ENCODE results near the gene ABHD15.

ABHD15 gene

DNA sequence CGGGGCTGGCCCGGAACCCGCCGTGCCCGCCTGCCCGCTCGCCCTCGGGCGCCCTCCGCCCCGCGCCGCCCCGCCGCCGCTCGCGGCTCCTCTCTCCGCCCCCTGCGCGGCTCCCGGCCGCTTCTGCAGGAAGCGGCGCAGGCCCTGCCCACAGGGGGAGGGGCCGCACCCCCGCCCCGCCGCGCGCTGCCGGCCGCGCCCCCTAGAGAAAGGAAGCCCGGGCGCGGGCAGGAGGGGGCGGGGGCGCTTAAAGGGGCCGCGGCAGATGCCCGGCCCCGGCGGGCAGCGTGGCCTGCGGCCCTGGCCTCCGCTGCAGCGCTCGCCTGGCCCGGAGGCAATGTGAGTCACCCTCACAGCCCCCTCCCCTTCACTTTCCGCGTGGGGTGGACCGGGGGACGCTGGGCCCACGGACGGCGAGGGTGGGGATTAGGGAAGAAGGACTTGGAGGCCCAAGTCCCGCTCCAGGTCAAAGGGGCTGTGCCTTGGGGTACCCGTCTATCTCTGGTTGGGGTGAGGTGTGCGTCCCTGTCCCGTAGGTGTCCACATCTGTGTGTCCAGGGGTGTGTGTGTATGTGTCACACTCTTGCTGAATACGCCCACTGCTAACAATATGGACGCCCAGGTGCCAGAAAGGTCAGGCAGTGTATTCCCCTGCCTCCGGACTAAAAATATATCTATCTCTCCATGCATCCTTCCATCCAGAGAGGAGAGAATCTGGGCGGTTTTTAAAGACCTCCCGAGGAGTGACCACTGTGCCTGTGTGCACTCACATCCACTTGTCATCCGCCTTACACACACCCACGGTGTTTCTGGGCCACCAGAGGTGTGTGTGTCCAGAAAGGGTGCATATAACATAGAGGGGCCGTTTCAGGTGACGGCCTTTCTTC, 22.9 kb upstream of the ABHD15 start, which contains the start of gene GIT1:
Gene GIT1 (minus strand): TSS at position 125 of the 887 bp plus-strand sequence. CDS start 270 bp downstream, outside the sequence.
- Histone ChIP-seq H3K79me1 (ENCODE audit: low read length) (peaks cover 7% of the 10 kb centered on the region), H2BK5ac (ENCODE audit: low read depth, low read length, poor library complexity) (no peak within 1 kb of the TSS), H3K14ac (ENCODE audit: low read length) (peak within 1 kb of the TSS; percentile 69), H2AFZ (ENCODE audit: insufficient read depth, low read length, poor library complexity) (peak within 1 kb of the TSS; percentile 86), H3K36me3 (ENCODE audit: control insufficient read depth in 1 of 2, insufficient read depth in 2 of 2, low read length in 2 of 2) (no peaks in the 10 kb centered on the region), H3K9me3 (ENCODE audit: insufficient read depth, low read depth, low read length) (no peaks in the 10 kb centered on the region), H3K79me2 (ENCODE audit: control insufficient read depth, insufficient read depth, low read length, poor library complexity) (peaks cover 9% of the 10 kb centered on the region), H3K27me3 (ENCODE audit: insufficient read depth, low read length) (peaks cover 9% of the 10 kb centered on the region), H3K18ac (ENCODE audit: low read length) (peak within 1 kb of the TSS; percentile 87), H2BK120ac (ENCODE audit: insufficient read depth, low read length, poor library complexity) (peak within 1 kb of the TSS; percentile 52), H3K4ac (ENCODE audit: low read depth, low read length) (peak within 1 kb of the TSS; percentile 43), H3K23ac (ENCODE audit: low read length) (no peak within 1 kb of the TSS), H3K4me1 (ENCODE audit: control insufficient read depth in 1 of 2, insufficient read depth in 2 of 2, low read length in 2 of 2) (peaks cover 35 to 44% of the 10 kb centered on the region in 2 experiments), H4K8ac (ENCODE audit: low read depth, low read length) (peak within 1 kb of the TSS; percentile 89), H2AK5ac (ENCODE audit: low read length) (peak within 1 kb of the TSS; percentile 63), H3K27ac (ENCODE audit: low read depth, low read length) (no peak within 1 kb of the TSS), H4K91ac (ENCODE audit: low read depth, low read length) (peak within 1 kb of the TSS; percentile 88), H3K4me3 (ENCODE audit: low read depth, low read length) (peak within 1 kb of the TSS; percentile 76), H3K9ac (ENCODE audit: low read length) (peak within 1 kb of the TSS; percentile 50), H3K4me2 (ENCODE audit: low read length) (peak within 1 kb of the TSS; percentile 93), H4K12ac (ENCODE audit: low read depth, low read length) (peak within 1 kb of the TSS; percentile 92), H2BK12ac (ENCODE audit: low read length) (peak within 1 kb of the TSS; percentile 52)
- no CpG with 5 or more reads among the region's 70 CpGs for WGBS (ENCODE audit: extremely low coverage, insufficient coverage, insufficient read length)
- DNase-seq = peak; percentile 71 to 89

- Histone ChIP-seq H4K12ac (ENCODE audit: low read depth, low read length) (no peak overlapping the region), H4K91ac (ENCODE audit: low read depth, low read length) (no peak overlapping the region), H3K9ac (ENCODE audit: low read length) (peak overlapping the region; percentile 42), H3K4ac (ENCODE audit: low read depth, low read length) (peak overlapping the region; percentile 43), H4K8ac (ENCODE audit: low read depth, low read length) (no peak overlapping the region), H3K4me1 (ENCODE audit: control insufficient read depth in 1 of 2, insufficient read depth in 2 of 2, low read length in 2 of 2) (peaks cover 34 to 41% of the 10 kb centered on the region in 2 experiments), H3K14ac (ENCODE audit: low read length) (peak overlapping the region; percentile 23), H3K79me1 (ENCODE audit: low read length) (peaks cover 7% of the 10 kb centered on the region), H2BK120ac (ENCODE audit: insufficient read depth, low read length, poor library complexity) (no peak overlapping the region), H3K9me3 (ENCODE audit: insufficient read depth, low read depth, low read length) (no peaks in the 10 kb centered on the region), H3K27ac (ENCODE audit: low read depth, low read length) (no peak overlapping the region), H3K4me2 (ENCODE audit: low read length) (peak overlapping the region; percentile 93), H2AK5ac (ENCODE audit: low read length) (peak overlapping the region; percentile 63), H3K4me3 (ENCODE audit: low read depth, low read length) (peak overlapping the region; percentile 76), H2BK5ac (ENCODE audit: low read depth, low read length, poor library complexity) (no peak overlapping the region), H3K18ac (ENCODE audit: low read length) (peak overlapping the region; percentile 70), H2AFZ (ENCODE audit: insufficient read depth, low read length, poor library complexity) (peak overlapping the region; percentile 28), H2BK12ac (ENCODE audit: low read length) (no peak overlapping the region), H3K36me3 (ENCODE audit: control insufficient read depth in 1 of 2, insufficient read depth in 2 of 2, low read length in 2 of 2) (peaks cover 0 to 3% of the 10 kb centered on the region in 2 experiments), H3K23ac (ENCODE audit: low read length) (no peak overlapping the region), H3K27me3 (ENCODE audit: insufficient read depth, low read length) (peaks cover 6% of the 10 kb centered on the region), H3K79me2 (ENCODE audit: control insufficient read depth, insufficient read depth, low read length, poor library complexity) (peaks cover 9% of the 10 kb centered on the region)
- WGBS (ENCODE audit: extremely low coverage, insufficient coverage, insufficient read length) = no CpG with 5 or more reads among the region's 72 CpGs
- DNase-seq = peak in 1 of 2 donors; percentile 59
These were observed 21.9 kb upstream of the ABHD15 start for GRCh38 chr17:29588562-29589411.

DNA sequence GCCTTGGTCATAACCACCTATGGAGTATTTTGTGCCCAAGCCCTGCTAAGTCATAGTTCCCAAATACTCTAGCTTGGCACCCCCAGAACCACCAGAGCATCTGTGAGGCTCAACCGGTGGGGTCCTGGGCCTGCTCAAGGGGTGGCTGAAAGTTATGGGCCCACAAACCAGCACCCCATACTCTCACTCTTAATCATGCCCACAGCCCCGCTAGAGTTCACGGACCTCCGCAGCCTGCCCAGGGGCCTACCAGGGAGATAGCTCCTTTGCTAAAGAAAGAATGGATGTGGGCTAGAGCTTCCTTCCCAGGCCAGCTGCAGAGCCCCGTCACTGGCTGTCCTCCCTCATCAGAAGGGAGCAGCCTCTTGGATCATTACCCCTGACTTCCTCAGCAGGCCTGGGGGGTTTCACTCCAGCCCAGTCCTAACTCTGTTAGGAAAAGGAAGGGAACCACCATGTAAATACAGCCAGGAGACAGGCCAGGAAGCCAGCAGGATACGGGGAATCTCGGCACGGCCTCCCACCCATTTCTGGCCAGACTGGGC, 21.3 kb upstream of the ABHD15 start:
- DNase-seq = no peak
- no peak overlapping the region for H4K91ac ChIP-seq (ENCODE audit: low read depth, low read length)
- H3K9ac ChIP-seq (ENCODE audit: low read length) = no peak overlapping the region
- H3K4me1 ChIP-seq (ENCODE audit: control insufficient read depth in 1 of 2, insufficient read depth in 2 of 2, low read length in 2 of 2) = peaks cover 33 to 39% of the 10 kb centered on the region in 2 experiments
- peaks cover 7% of the 10 kb centered on the region for H3K79me1 ChIP-seq (ENCODE audit: low read length)
- peak overlapping the region; percentile 93 for H3K4me2 ChIP-seq (ENCODE audit: low read length)
- no peak overlapping the region for H2BK5ac ChIP-seq (ENCODE audit: low read depth, low read length, poor library complexity)
- H3K14ac ChIP-seq (ENCODE audit: low read length) = peak overlapping the region; percentile 23
- no CpG with 5 or more reads among the region's 8 CpGs for WGBS (ENCODE audit: extremely low coverage, insufficient coverage, insufficient read length)
- peaks cover 1% of the 10 kb centered on the region for H3K27me3 ChIP-seq (ENCODE audit: insufficient read depth, low read length)
- no peaks in the 10 kb centered on the region for H3K9me3 ChIP-seq (ENCODE audit: insufficient read depth, low read depth, low read length)
- H3K18ac ChIP-seq (ENCODE audit: low read length) = peak overlapping the region; percentile 70
- no peak overlapping the region for H3K23ac ChIP-seq (ENCODE audit: low read length)
- no peak overlapping the region for H3K27ac ChIP-seq (ENCODE audit: low read depth, low read length)
- H4K8ac ChIP-seq (ENCODE audit: low read depth, low read length) = no peak overlapping the region
- H2BK120ac ChIP-seq (ENCODE audit: insufficient read depth, low read length, poor library complexity) = no peak overlapping the region
- peaks cover 9% of the 10 kb centered on the region for H3K79me2 ChIP-seq (ENCODE audit: control insufficient read depth, insufficient read depth, low read length, poor library complexity)
- H2AK5ac ChIP-seq (ENCODE audit: low read length) = no peak overlapping the region
- H2AFZ ChIP-seq (ENCODE audit: insufficient read depth, low read length, poor library complexity) = no peak overlapping the region
- H4K12ac ChIP-seq (ENCODE audit: low read depth, low read length) = no peak overlapping the region
- H3K36me3 ChIP-seq (ENCODE audit: control insufficient read depth in 1 of 2, insufficient read depth in 2 of 2, low read length in 2 of 2) = peaks cover 3 to 4% of the 10 kb centered on the region in 2 experiments
- H3K4me3 ChIP-seq (ENCODE audit: low read depth, low read length) = peak overlapping the region; percentile 76
- H3K4ac ChIP-seq (ENCODE audit: low read depth, low read length) = peak overlapping the region; percentile 22
- H2BK12ac ChIP-seq (ENCODE audit: low read length) = no peak overlapping the region

DNA sequence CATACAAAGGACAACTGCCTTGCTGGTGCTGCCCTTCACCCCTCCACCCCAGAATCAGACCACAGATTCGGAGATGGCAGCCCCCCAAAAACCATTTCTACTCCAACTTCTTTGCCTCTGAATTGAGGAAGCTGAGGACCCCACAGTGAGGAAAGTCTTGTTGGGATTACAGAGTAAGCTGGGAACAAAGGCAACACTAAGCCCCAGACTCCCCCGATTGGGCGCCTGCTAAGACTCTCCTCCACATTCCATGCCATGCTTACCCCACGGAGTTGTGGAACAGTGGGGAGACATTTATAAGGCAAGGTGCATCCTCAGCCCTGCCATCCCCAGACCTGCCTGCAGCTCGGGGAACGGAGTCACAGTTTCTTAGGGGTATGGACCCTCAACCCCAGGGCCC, 20.8 kb upstream of the ABHD15 start:
- Histone ChIP-seq H3K4me2 (ENCODE audit: low read length) (no peak overlapping the region), H2AFZ (ENCODE audit: insufficient read depth, low read length, poor library complexity) (no peak overlapping the region), H4K12ac (ENCODE audit: low read depth, low read length) (no peak overlapping the region), H3K23ac (ENCODE audit: low read length) (no peak overlapping the region), H3K27ac (ENCODE audit: low read depth, low read length) (no peak overlapping the region), H3K9ac (ENCODE audit: low read length) (no peak overlapping the region), H4K91ac (ENCODE audit: low read depth, low read length) (no peak overlapping the region), H3K36me3 (ENCODE audit: control insufficient read depth in 1 of 2, insufficient read depth in 2 of 2, low read length in 2 of 2) (peaks cover 8% of the 10 kb centered on the region in 2 experiments), H3K4me3 (ENCODE audit: low read depth, low read length) (no peak overlapping the region), H3K18ac (ENCODE audit: low read length) (no peak overlapping the region), H2BK12ac (ENCODE audit: low read length) (no peak overlapping the region), H3K79me2 (ENCODE audit: control insufficient read depth, insufficient read depth, low read length, poor library complexity) (peaks cover 9% of the 10 kb centered on the region), H3K14ac (ENCODE audit: low read length) (no peak overlapping the region), H3K4ac (ENCODE audit: low read depth, low read length) (no peak overlapping the region), H2AK5ac (ENCODE audit: low read length) (no peak overlapping the region), H2BK5ac (ENCODE audit: low read depth, low read length, poor library complexity) (no peak overlapping the region), H2BK120ac (ENCODE audit: insufficient read depth, low read length, poor library complexity) (no peak overlapping the region), H3K9me3 (ENCODE audit: insufficient read depth, low read depth, low read length) (no peaks in the 10 kb centered on the region), H4K8ac (ENCODE audit: low read depth, low read length) (no peak overlapping the region), H3K79me1 (ENCODE audit: low read length) (peaks cover 7% of the 10 kb centered on the region), H3K27me3 (ENCODE audit: insufficient read depth, low read length) (no peaks in the 10 kb centered on the region), H3K4me1 (ENCODE audit: control insufficient read depth in 1 of 2, insufficient read depth in 2 of 2, low read length in 2 of 2) (peaks cover 31 to 36% of the 10 kb centered on the region in 2 experiments)
- no CpG with 5 or more reads among the region's 6 CpGs for WGBS (ENCODE audit: extremely low coverage, insufficient coverage, insufficient read length)
- no peak for DNase-seq
